GM23338 (cell line): ENCODE results near the gene NFIA. TPM values are rescaled to one million over a fixed set of nuclear protein-coding genes. Genes with fewer than 3 reads are reported as not detected.

Experiments used
- ATAC-seq: fragments of 200-7000 bp; cut with Tn5 transposase; 3 replicates; pipeline ENCODE4 v1.9.1; 2020
- DNase-seq: peaks from one replicate; pipeline ENCODE4 v3.0.0-alpha.2; 2015; ENCODE audit warnings: low spot score
- H2AFZ ChIP-seq: fragments of 200-600 bp; sonication (generic); 2 replicates; pipeline ENCODE4 v1.8.0; 2016; ENCODE audit warnings: antibody characterized with exemption, mild to moderate bottlenecking, moderate library complexity
- H3F3A ChIP-seq: fragments of 200-600 bp; sonication (generic); replicated peaks from 2 replicates; pipeline ENCODE4 v1.8.0; 2017; ENCODE audit warnings: antibody characterized with exemption, mixed run types, low read depth
- H3K27ac ChIP-seq: fragments of 200-600 bp; sonication (generic); 2 replicates; pipeline ENCODE4 v1.6.1; 2016; ENCODE audit warnings: low read depth
- H3K27me3 ChIP-seq: fragments of 200-600 bp; sonication (generic); 2 replicates; pipeline ENCODE4 v1.8.0; 2016; ENCODE audit warnings: mild to moderate bottlenecking, mixed run types, moderate library complexity; ENCODE audit not compliant: insufficient read depth
- H3K36me3 ChIP-seq: fragments of 200-600 bp; sonication (generic); 2 replicates; pipeline ENCODE4 v1.8.0; 2016; ENCODE audit warnings: mild to moderate bottlenecking; ENCODE audit not compliant: insufficient read depth
- H3K4me1 ChIP-seq: fragments of 200-600 bp; sonication (generic); 2 replicates; pipeline ENCODE4 v1.8.0; 2016; ENCODE audit warnings: mild to moderate bottlenecking, moderate library complexity; ENCODE audit not compliant: insufficient read depth
- H3K4me2 ChIP-seq: fragments of 200-600 bp; sonication (generic); 2 replicates; pipeline ENCODE4 v1.7.1; 2017; ENCODE audit warnings: mixed run types
- H3K4me3 ChIP-seq: fragments of 200-600 bp; sonication (generic); 2 replicates; pipeline ENCODE4 v1.6.1; 2016; ENCODE audit warnings: mixed run types
- H3K79me2 ChIP-seq: fragments of 200-600 bp; sonication (generic); replicated peaks from 2 replicates; pipeline ENCODE4 v1.8.0; 2017; ENCODE audit warnings: mild to moderate bottlenecking; ENCODE audit not compliant: insufficient read depth
- H3K9me2 ChIP-seq: fragments of 200-600 bp; sonication (generic); 2 replicates; pipeline ENCODE4 v1.8.0; 2017; ENCODE audit not compliant: insufficient read depth
- H4K20me1 ChIP-seq: fragments of 200-600 bp; sonication (generic); replicated peaks from 2 replicates; pipeline ENCODE4 v1.8.0; 2017; ENCODE audit warnings: mild to moderate bottlenecking; ENCODE audit not compliant: insufficient read depth
- H3K27ac Mint-ChIP-seq: 2 replicates; pipeline ENCODE4 v1.8.0; 2020; ENCODE audit warnings: inconsistent platforms, mild to moderate bottlenecking, moderate library complexity, mixed read lengths
- H3K27me3 Mint-ChIP-seq: 3 replicates; pipeline ENCODE4 v1.8.0; 2022; ENCODE audit warnings: low read depth, mild to moderate bottlenecking, moderate library complexity, mixed read lengths, inconsistent platforms; ENCODE audit not compliant: insufficient read depth, poor library complexity
- H3K36me3 Mint-ChIP-seq: 3 replicates; pipeline ENCODE4 v1.8.0; 2021; ENCODE audit warnings: low read depth, mild to moderate bottlenecking, inconsistent platforms, moderate library complexity, mixed read lengths
- H3K4me1 Mint-ChIP-seq: 3 replicates; pipeline ENCODE4 v1.8.0; 2020; ENCODE audit warnings: mild to moderate bottlenecking, inconsistent platforms, mixed read lengths
- H3K4me3 Mint-ChIP-seq: 3 replicates; pipeline ENCODE4 v1.8.0; 2021; ENCODE audit warnings: moderate library complexity, mild to moderate bottlenecking, inconsistent platforms, mixed read lengths
- H3K9me3 Mint-ChIP-seq: 3 replicates; pipeline ENCODE4 v1.8.0; 2020; ENCODE audit warnings: moderate library complexity, mild to moderate bottlenecking, inconsistent platforms, mixed read lengths
- CREB1 ChIP-seq: fragments of 250-450 bp; sonication (Bioruptor Pico); IDR thresholded peaks from 2 replicates; pipeline ENCODE4 v1.5.0; 2020; ENCODE audit warnings: low read depth, mild to moderate bottlenecking, moderate library complexity
- CTCF ChIP-seq, 2 experiments: fragments of 200-600 bp in 1 of 2; sonication (generic) in 1 of 2; conservative IDR thresholded peaks; 2 replicates each; pipeline versions ENCODE4 v1.5.1 to v1.6.1; 2016 to 2017; ENCODE audit warnings: antibody characterized with exemption in 2 of 2, low read depth in 2 of 2, mild to moderate bottlenecking in 2 of 2, moderate library complexity in 1 of 2
- ETS1 ChIP-seq: IDR thresholded peaks from 2 replicates; pipeline ENCODE4 v1.6.1; 2016; ENCODE audit warnings: antibody characterized with exemption
- EZH2 ChIP-seq: fragments of 200-600 bp; sonication (generic); IDR thresholded peaks from one replicate; pipeline ENCODE4 v1.8.0; 2017; ENCODE audit warnings: antibody characterized with exemption, mild to moderate bottlenecking, low read depth; ENCODE audit not compliant: unreplicated experiment
- EZH2phosphoT487 ChIP-seq: fragments of 200-600 bp; sonication (generic); IDR thresholded peaks from one replicate; pipeline ENCODE4 v1.8.1; 2018; ENCODE audit warnings: antibody characterized with exemption; ENCODE audit not compliant: unreplicated experiment
- JUNB ChIP-seq: IDR thresholded peaks from one replicate; pipeline ENCODE4 v1.6.1; 2016; ENCODE audit warnings: antibody characterized with exemption; ENCODE audit not compliant: unreplicated experiment
- NANOG ChIP-seq: IDR thresholded peaks from 2 replicates; pipeline ENCODE4 v1.6.1; 2016; ENCODE audit warnings: antibody characterized with exemption, borderline replicate concordance
- POLR2AphosphoS5 ChIP-seq: IDR thresholded peaks from 2 replicates; pipeline ENCODE4 v1.6.1; 2016; ENCODE audit warnings: antibody characterized with exemption, low read depth
- REST ChIP-seq: IDR thresholded peaks from one replicate; pipeline ENCODE4 v1.6.1; 2018; ENCODE audit warnings: antibody characterized with exemption; ENCODE audit not compliant: unreplicated experiment
- STAT1 ChIP-seq: IDR thresholded peaks from one replicate; pipeline ENCODE4 v1.6.1; 2016; ENCODE audit warnings: antibody characterized with exemption; ENCODE audit not compliant: unreplicated experiment
- ZNF114 ChIP-seq: fragments of 250-450 bp; sonication (Bioruptor Pico); IDR thresholded peaks from 2 replicates; pipeline ENCODE4 v1.5.0; 2020; ENCODE audit warnings: mild to moderate bottlenecking, moderate library complexity
- ZNF331 ChIP-seq: fragments of 250-450 bp; sonication (Bioruptor Pico); IDR thresholded peaks from 2 replicates; pipeline ENCODE4 v1.5.0; 2020; ENCODE audit warnings: low read depth, mild to moderate bottlenecking, moderate library complexity
- ZNF462 ChIP-seq: fragments of 250-450 bp; sonication (Bioruptor Pico); IDR thresholded peaks from 2 replicates; pipeline ENCODE4 v1.5.0; 2020; ENCODE audit warnings: mild to moderate bottlenecking, moderate library complexity
- polyA plus RNA-seq: library from polyadenylated mRNA; unstranded; fragments of >200 nt; fragmentation: Nextera tagmentation; extraction: Ambion mirVana; gene quantifications from 2 replicates; pipeline ENCODE4 v1.2.1, GENCODE V29; 2016
- total RNA-seq: library from RNA; depleted of rRNA; stranded (reverse); fragments of >200 nt; shearing (Covaris generic); gene quantifications from 2 replicates; pipeline ENCODE4 v1.2.3, GENCODE V29; 2014

Gene NFIA
- total and polyA plus RNA-seq, 2 experiments from 2014 or later = 0.97 to 2.3 TPM

- Histone ChIP-seq H3F3A (no peaks in the 10 kb centered on the region), H3K9me2 (no peaks in the 10 kb centered on the region), H3K4me3 (no peak overlapping the region), H3K27me3 (peaks cover 11% of the 10 kb centered on the region; the same call in 1 of the 2 replicates), H3K4me2 (no peak overlapping the region), H3K4me1 (peaks cover 3% of the 10 kb centered on the region; the same call in 1 of the 2 replicates), H3K79me2 (no peaks in the 10 kb centered on the region), H3K27ac (no peak overlapping the region), H2AFZ (no peak overlapping the region), H4K20me1 (no peaks in the 10 kb centered on the region), H3K36me3 (no peaks in the 10 kb centered on the region)
- Mint-ChIP-seq H3K4me3 (no peak overlapping the region), H3K4me1 (peaks cover 7% of the 10 kb centered on the region), H3K36me3 (no peaks in the 10 kb centered on the region), H3K27me3 (peaks cover 7% of the 10 kb centered on the region), H3K27ac (no peak overlapping the region), H3K9me3 (peaks cover 7% of the 10 kb centered on the region; the same call in 1 of the 3 replicates)
- DNase-seq (no peak), ATAC-seq (no peak)
- TF ChIP-seq ZNF114 (CRISPR knock-in tag) = no peak
- TF ChIP-seq EZH2 = no peak
- TF ChIP-seq ETS1 = no peak
- no peak for TF ChIP-seq POLR2AphosphoS5
- no peak for TF ChIP-seq CREB1 (CRISPR knock-in tag)
- TF ChIP-seq ZNF331 (CRISPR knock-in tag) = no peak
- TF ChIP-seq ZNF462 = no peak
- TF ChIP-seq JUNB = no peak
- TF ChIP-seq STAT1 = no peak
- no peak for TF ChIP-seq NANOG
- TF ChIP-seq EZH2phosphoT487 = no peak
- TF ChIP-seq REST = no peak
- TF ChIP-seq CTCF (conservative IDR thresholded peaks at IDR 0.05; ENCODE audit: low read depth in 2 of 2) = no peak
These were observed 404.6 kb downstream of the NFIA start for GRCh38 chr1:61486783-61487536.
